HL-60 (cell line): ENCODE measurements around the gene CNTNAP2.

Experiments
- TF ChIP-seq, protein P1 (sequence below): IDR thresholded peaks from one replicate; pipeline ENCODE4 v1.5.1; 2011; ENCODE audit warnings: low read length, control low read depth, inconsistent platforms; ENCODE audit not compliant: insufficient read depth
- TF ChIP-seq, protein P2 (sequence below): IDR thresholded peaks from 2 replicates; pipeline ENCODE4 v1.6.1; 2012; ENCODE audit warnings: low read depth; ENCODE audit not compliant: insufficient replicate concordance

DNA sequence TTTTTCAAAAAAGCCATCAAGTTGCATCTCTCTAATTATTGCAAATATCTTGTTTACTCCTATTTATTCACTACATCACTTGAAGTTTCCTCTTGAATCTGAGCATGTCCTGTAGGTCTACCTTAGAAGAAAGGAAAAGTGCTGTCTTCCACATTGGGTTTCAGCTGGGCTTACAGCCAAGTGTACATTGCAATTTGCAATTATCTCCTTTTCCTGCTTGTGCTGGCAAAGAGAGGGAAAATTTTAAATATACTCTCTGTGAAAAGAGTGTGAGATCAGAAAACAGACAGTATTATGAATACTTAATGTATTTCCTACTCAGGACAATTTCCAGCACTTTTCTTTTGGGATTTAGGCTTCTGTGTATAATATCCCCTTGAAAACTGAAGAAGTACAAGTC is 839.7 kb downstream of the CNTNAP2 start:
- TF ChIP-seq, protein P1, sequence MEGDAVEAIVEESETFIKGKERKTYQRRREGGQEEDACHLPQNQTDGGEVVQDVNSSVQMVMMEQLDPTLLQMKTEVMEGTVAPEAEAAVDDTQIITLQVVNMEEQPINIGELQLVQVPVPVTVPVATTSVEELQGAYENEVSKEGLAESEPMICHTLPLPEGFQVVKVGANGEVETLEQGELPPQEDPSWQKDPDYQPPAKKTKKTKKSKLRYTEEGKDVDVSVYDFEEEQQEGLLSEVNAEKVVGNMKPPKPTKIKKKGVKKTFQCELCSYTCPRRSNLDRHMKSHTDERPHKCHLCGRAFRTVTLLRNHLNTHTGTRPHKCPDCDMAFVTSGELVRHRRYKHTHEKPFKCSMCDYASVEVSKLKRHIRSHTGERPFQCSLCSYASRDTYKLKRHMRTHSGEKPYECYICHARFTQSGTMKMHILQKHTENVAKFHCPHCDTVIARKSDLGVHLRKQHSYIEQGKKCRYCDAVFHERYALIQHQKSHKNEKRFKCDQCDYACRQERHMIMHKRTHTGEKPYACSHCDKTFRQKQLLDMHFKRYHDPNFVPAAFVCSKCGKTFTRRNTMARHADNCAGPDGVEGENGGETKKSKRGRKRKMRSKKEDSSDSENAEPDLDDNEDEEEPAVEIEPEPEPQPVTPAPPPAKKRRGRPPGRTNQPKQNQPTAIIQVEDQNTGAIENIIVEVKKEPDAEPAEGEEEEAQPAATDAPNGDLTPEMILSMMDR = no peak
- TF ChIP-seq, protein P2, sequence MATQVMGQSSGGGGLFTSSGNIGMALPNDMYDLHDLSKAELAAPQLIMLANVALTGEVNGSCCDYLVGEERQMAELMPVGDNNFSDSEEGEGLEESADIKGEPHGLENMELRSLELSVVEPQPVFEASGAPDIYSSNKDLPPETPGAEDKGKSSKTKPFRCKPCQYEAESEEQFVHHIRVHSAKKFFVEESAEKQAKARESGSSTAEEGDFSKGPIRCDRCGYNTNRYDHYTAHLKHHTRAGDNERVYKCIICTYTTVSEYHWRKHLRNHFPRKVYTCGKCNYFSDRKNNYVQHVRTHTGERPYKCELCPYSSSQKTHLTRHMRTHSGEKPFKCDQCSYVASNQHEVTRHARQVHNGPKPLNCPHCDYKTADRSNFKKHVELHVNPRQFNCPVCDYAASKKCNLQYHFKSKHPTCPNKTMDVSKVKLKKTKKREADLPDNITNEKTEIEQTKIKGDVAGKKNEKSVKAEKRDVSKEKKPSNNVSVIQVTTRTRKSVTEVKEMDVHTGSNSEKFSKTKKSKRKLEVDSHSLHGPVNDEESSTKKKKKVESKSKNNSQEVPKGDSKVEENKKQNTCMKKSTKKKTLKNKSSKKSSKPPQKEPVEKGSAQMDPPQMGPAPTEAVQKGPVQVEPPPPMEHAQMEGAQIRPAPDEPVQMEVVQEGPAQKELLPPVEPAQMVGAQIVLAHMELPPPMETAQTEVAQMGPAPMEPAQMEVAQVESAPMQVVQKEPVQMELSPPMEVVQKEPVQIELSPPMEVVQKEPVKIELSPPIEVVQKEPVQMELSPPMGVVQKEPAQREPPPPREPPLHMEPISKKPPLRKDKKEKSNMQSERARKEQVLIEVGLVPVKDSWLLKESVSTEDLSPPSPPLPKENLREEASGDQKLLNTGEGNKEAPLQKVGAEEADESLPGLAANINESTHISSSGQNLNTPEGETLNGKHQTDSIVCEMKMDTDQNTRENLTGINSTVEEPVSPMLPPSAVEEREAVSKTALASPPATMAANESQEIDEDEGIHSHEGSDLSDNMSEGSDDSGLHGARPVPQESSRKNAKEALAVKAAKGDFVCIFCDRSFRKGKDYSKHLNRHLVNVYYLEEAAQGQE = no peak
